Hepatocyte (in vitro differentiated cells): ENCODE data around the gene TKT. TPM values are rescaled to one million over a fixed set of nuclear protein-coding genes. Genes with fewer than 3 reads are reported as not detected.

ENCODE experiments used
- DNase-seq: peaks from one replicate; pipeline ENCODE4 v3.0.0-alpha.2; 2016; ENCODE audit warnings: low spot score
- H2AFZ ChIP-seq: fragments of 200-600 bp; sonication (generic); 2 replicates; pipeline ENCODE4 v1.6.0; 2016; ENCODE audit warnings: antibody characterized with exemption, mild to moderate bottlenecking
- H3K27ac ChIP-seq: fragments of 200-600 bp; sonication (generic); 2 replicates; pipeline ENCODE4 v1.5.1; 2016; ENCODE audit warnings: mild to moderate bottlenecking
- H3K27me3 ChIP-seq: fragments of 200-600 bp; sonication (generic); 2 replicates; pipeline ENCODE4 v1.6.1; 2016
- H3K36me3 ChIP-seq: fragments of 200-600 bp; sonication (generic); replicated peaks from 2 replicates; pipeline ENCODE4 v1.5.1; 2016; ENCODE audit warnings: low read depth; ENCODE audit not compliant: insufficient read depth
- H3K4me1 ChIP-seq: fragments of 200-600 bp; sonication (generic); 2 replicates; pipeline ENCODE4 v1.5.1; 2016; ENCODE audit warnings: mild to moderate bottlenecking, moderate library complexity; ENCODE audit not compliant: insufficient read depth
- H3K4me2 ChIP-seq: fragments of 200-600 bp; sonication (generic); 2 replicates; pipeline ENCODE4 v1.6.0; 2016
- H3K4me3 ChIP-seq: fragments of 200-600 bp; sonication (generic); 2 replicates; pipeline ENCODE4 v1.5.1; 2016; ENCODE audit warnings: mild to moderate bottlenecking
- H3K79me2 ChIP-seq: fragments of 200-600 bp; sonication (generic); 2 replicates; pipeline ENCODE4 v1.6.0; 2017; ENCODE audit warnings: mild to moderate bottlenecking
- H3K9me2 ChIP-seq: fragments of 200-600 bp; sonication (generic); replicated peaks from 2 replicates; pipeline ENCODE4 v1.6.0; 2017; ENCODE audit warnings: mild to moderate bottlenecking; ENCODE audit not compliant: insufficient read depth
- H3K9me3 ChIP-seq: fragments of 200-600 bp; sonication (generic); 2 replicates; pipeline ENCODE4 v1.5.1; 2016; ENCODE audit warnings: low read depth, mild to moderate bottlenecking
- H4K20me1 ChIP-seq: fragments of 200-600 bp; sonication (generic); 2 replicates; pipeline ENCODE4 v1.6.0; 2016; ENCODE audit warnings: mild to moderate bottlenecking; ENCODE audit not compliant: insufficient read depth, poor library complexity, severe bottlenecking
- EZH2 ChIP-seq: fragments of 200-600 bp; sonication (generic); IDR thresholded peaks from 2 replicates; pipeline ENCODE4 v1.6.1; 2016; ENCODE audit warnings: antibody characterized with exemption, mild to moderate bottlenecking, borderline replicate concordance
- EZH2phosphoT487 ChIP-seq: fragments of 200-600 bp; sonication (generic); IDR thresholded peaks from one replicate; pipeline ENCODE4 v1.6.1; 2018; ENCODE audit warnings: antibody characterized with exemption, mild to moderate bottlenecking, low read depth, moderate library complexity; ENCODE audit not compliant: unreplicated experiment, severe bottlenecking
- WGBS: methylation state at CpG from one replicate; pipeline ENCODE4 v1.1.6; 2016; ENCODE audit warnings: low lambda C conversion rate; ENCODE audit errors: missing lambda C conversion rate; 5-methylcytosine and 5-hydroxymethylcytosine counted together
- polyA plus RNA-seq: library from polyadenylated mRNA; unstranded; fragments of >200 nt; fragmentation: Nextera tagmentation; extraction: Ambion mirVana; gene quantifications from 2 replicates; pipeline ENCODE4 v1.2.1, GENCODE V29; 2016
- total RNA-seq: library from RNA; depleted of rRNA; stranded (reverse); fragments of >200 nt; gene quantifications from 2 replicates; pipeline ENCODE4 v1.2.3, GENCODE V29; 2014
- TF ChIP-seq, protein P1 (sequence below): fragments of 200-600 bp; sonication (generic); IDR thresholded peaks from 2 replicates; pipeline ENCODE4 v1.5.1; 2016; ENCODE audit warnings: antibody characterized with exemption, mild to moderate bottlenecking; ENCODE audit not compliant: poor library complexity

TKT gene
- total and polyA plus RNA-seq, 2 experiments from 2014 or later = 149 to 265 TPM

DNA sequence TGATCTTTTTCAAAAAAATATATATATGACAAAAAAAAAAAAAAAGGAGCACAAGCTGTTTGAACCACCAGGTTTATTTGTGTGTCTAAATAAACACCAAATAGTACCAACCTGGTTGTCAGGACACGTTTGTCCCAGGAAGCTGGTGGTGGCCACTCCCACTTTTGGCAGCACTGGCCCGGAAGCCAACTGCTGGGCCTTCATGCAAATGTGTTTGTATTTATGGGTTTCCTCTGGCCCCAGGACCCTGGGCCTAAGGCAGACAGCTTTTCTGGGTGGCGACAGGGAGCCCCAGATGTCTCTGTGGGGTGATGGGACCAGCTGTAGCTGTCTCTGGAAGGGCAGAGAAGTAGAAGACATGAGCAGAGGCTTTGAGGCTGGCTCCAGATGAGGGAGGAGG is 63.2 kb downstream of the TKT start:
- H3K36me3 ChIP-seq = no peaks in the 10 kb centered on the region

GRCh38 chr3:53191836-53192480 is 63.9 kb downstream of the TKT start:
- WGBS = 93% methylated on average over 16 of the region's 16 CpGs
- Histone ChIP-seq H3K4me2 (no peak overlapping the region), H3K4me3 (no peak overlapping the region), H3K79me2 (no peaks in the 10 kb centered on the region), H3K4me1 (no peaks in the 10 kb centered on the region), H3K27me3 (no peaks in the 10 kb centered on the region), H3K27ac (no peak overlapping the region), H2AFZ (no peak overlapping the region), H3K9me2 (no peaks in the 10 kb centered on the region), H3K9me3 (no peaks in the 10 kb centered on the region), H3K36me3 (no peaks in the 10 kb centered on the region), H4K20me1 (no peaks in the 10 kb centered on the region)
- DNase-seq = no peak
- TF ChIP-seq EZH2 (no peak), EZH2phosphoT487 (no peak)
- TF ChIP-seq, protein P1, sequence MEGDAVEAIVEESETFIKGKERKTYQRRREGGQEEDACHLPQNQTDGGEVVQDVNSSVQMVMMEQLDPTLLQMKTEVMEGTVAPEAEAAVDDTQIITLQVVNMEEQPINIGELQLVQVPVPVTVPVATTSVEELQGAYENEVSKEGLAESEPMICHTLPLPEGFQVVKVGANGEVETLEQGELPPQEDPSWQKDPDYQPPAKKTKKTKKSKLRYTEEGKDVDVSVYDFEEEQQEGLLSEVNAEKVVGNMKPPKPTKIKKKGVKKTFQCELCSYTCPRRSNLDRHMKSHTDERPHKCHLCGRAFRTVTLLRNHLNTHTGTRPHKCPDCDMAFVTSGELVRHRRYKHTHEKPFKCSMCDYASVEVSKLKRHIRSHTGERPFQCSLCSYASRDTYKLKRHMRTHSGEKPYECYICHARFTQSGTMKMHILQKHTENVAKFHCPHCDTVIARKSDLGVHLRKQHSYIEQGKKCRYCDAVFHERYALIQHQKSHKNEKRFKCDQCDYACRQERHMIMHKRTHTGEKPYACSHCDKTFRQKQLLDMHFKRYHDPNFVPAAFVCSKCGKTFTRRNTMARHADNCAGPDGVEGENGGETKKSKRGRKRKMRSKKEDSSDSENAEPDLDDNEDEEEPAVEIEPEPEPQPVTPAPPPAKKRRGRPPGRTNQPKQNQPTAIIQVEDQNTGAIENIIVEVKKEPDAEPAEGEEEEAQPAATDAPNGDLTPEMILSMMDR = no peak

More for the DNA sequence above, 63.2 kb downstream of the TKT start:
- TF ChIP-seq EZH2 = no peak
- TF ChIP-seq, protein P1 = no peak
- TF ChIP-seq EZH2phosphoT487 = no peak
- no peak overlapping the region for H3K4me2 ChIP-seq
- no peak overlapping the region for H2AFZ ChIP-seq
- H3K4me3 ChIP-seq = no peak overlapping the region
- H3K9me2 ChIP-seq = no peaks in the 10 kb centered on the region
- H4K20me1 ChIP-seq = no peaks in the 10 kb centered on the region
- 61% methylated on average over 3 of the region's 3 CpGs for WGBS
- no peaks in the 10 kb centered on the region for H3K27me3 ChIP-seq
- no peak overlapping the region for H3K27ac ChIP-seq
- H3K79me2 ChIP-seq = no peaks in the 10 kb centered on the region
- DNase-seq = no peak
- H3K9me3 ChIP-seq = no peaks in the 10 kb centered on the region
- H3K4me1 ChIP-seq = no peaks in the 10 kb centered on the region

DNA sequence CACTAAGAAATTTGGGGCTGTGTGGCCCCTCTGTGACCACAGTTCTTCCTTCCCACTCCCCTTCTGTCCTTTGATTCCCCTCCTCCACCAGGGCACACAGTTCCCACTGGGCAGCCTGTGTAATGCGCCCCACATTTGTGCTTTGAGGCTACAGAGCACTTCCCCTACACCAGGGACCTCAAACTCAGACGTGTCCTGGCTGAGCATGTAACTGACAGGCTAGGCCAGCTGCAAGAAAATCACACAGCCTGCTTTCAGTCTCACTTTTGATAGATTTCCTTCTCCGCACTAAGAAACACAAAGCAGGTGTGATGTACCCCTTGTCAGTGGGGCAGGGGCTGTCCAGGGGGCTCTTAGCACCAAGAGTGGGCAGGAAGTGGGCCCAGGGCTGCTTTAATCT is 65.2 kb downstream of the TKT start:
- Histone ChIP-seq H3K9me3 (no peaks in the 10 kb centered on the region), H4K20me1 (no peaks in the 10 kb centered on the region), H3K27ac (no peak overlapping the region), H2AFZ (no peak overlapping the region), H3K9me2 (no peaks in the 10 kb centered on the region), H3K27me3 (no peaks in the 10 kb centered on the region), H3K4me1 (no peaks in the 10 kb centered on the region), H3K36me3 (no peaks in the 10 kb centered on the region), H3K4me3 (no peak overlapping the region), H3K79me2 (no peaks in the 10 kb centered on the region), H3K4me2 (no peak overlapping the region)
- 95% methylated on average over 3 of the region's 3 CpGs for WGBS
- TF ChIP-seq EZH2 (no peak), EZH2phosphoT487 (no peak)
- TF ChIP-seq, protein P1 = no peak
- no peak for DNase-seq
